C4-2B (cell line): ENCODE results near the gene DNAJC27.

ENCODE experiments used
- H3K27ac ChIP-seq: fragments of 450-650 bp; 2 replicates; pipeline ENCODE4 v1.5.1; 2017
- ZFX ChIP-seq: fragments of 450-650 bp; IDR thresholded peaks from 2 replicates; pipeline ENCODE4 v1.6.1; 2017
- TF ChIP-seq, protein P1 (sequence below): fragments of 450-650 bp; conservative IDR thresholded peaks from 2 replicates; pipeline ENCODE4 v1.5.1; 2017; ENCODE audit warnings: mild to moderate bottlenecking

Gene DNAJC27

DNA sequence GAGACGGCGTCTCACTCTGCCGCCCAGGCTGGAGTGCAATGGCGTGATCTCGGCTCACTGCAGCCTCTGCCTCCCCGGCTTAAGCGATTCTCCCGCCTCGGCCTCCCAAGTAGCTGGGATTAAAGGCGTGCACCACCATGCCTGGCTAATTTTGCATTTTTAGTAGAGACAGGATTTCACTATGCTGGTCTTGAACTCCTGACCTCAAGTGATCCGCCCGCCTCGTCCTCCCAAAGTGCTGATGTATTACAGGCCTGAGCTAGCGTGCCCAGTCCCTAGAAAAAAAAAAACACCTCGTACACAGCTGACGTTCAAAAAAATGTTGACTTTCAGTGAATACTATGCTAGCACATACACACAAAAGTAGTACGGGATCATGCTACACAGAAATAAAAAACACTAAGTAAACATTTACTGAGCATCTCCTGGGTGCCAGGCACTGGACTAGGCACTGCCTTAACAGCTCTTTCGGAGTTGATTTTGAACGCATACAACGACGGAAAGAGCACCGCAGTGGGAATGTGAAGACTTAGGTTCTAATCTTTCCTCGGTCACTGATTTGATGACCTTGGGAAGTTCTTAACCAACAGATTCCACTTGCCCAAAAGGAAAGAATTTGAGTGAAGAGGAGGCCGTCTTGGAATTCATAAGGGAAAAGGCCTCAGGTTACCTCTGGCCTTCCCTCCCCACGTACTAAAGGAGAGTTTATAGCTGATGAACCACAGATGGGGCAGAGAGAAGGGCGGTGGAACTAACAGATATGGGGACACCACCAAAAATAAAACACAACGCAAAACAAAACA is 1.1 kb downstream of the DNAJC27 start:
- H3K27ac ChIP-seq: peak overlapping the region; percentile 88
- TF ChIP-seq, protein P1, sequence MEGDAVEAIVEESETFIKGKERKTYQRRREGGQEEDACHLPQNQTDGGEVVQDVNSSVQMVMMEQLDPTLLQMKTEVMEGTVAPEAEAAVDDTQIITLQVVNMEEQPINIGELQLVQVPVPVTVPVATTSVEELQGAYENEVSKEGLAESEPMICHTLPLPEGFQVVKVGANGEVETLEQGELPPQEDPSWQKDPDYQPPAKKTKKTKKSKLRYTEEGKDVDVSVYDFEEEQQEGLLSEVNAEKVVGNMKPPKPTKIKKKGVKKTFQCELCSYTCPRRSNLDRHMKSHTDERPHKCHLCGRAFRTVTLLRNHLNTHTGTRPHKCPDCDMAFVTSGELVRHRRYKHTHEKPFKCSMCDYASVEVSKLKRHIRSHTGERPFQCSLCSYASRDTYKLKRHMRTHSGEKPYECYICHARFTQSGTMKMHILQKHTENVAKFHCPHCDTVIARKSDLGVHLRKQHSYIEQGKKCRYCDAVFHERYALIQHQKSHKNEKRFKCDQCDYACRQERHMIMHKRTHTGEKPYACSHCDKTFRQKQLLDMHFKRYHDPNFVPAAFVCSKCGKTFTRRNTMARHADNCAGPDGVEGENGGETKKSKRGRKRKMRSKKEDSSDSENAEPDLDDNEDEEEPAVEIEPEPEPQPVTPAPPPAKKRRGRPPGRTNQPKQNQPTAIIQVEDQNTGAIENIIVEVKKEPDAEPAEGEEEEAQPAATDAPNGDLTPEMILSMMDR: no peak
- no peak for TF ChIP-seq ZFX

DNA sequence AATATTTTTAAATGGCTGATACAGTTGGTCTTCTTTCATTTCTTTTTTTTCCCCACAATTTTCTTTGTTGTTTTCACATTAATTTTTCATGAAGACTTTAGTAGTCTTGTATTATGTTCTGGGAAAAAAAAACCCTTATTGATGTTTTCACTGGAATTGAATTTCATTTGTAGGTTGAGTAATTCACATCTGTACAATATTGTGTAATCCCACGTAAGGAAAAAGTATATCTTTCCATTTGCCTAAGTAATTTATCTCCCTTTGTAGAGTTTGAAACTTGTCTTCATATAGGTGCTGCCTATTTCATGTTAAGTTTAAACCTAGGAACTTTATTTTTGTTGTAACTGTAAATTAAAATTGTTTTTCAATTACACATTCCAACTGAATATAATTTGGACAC is 2.0 kb downstream of the DNAJC27 start:
- no peak for TF ChIP-seq ZFX
- TF ChIP-seq, protein P1: no peak

DNA sequence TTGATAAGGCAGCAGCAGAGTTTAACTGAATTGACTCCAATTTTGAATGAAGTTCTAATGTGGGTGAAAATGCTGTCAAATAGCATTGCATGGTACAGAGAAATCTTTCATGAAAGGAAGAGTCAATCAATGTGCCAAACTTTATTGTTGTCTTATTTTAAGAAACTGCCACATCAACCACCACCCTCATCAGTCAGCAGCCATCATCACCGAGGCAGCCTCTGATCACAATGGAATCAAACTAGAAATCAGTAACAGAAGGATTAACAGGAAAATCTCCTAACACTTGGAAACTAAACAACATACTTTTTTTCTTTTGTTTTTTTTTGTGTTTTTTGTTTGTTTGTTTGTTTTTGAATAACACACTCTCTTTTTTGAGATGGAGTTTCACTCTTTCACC is 9.9 kb downstream of the DNAJC27 start:
- TF ChIP-seq, protein P1: no peak
- TF ChIP-seq ZFX: no peak
- H3K27ac ChIP-seq: no peak overlapping the region

More for the DNA sequence above, 2.0 kb downstream of the DNAJC27 start:
- H3K27ac ChIP-seq: no peak overlapping the region

DNA sequence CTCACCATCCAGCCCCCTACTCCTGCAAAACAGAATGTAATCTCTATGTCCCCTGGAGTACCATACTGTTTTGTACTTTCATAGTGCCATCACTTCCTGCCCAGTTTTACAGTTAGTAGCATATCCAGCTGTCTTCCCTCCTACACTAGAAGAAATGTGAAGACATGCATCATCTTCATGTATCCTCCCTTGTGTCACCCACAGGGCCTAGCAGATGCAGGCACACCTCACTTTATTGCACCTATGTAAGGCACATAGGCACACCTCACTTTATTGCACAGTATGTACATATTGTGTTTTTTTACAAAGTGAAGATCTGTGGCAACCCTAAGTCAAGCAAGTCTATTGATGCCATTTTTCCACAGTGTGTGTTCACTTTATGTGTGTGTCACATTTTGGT is 12.0 kb downstream of the DNAJC27 start:
- H3K27ac ChIP-seq: no peak overlapping the region
- no peak for TF ChIP-seq ZFX
- TF ChIP-seq, protein P1: no peak

DNA sequence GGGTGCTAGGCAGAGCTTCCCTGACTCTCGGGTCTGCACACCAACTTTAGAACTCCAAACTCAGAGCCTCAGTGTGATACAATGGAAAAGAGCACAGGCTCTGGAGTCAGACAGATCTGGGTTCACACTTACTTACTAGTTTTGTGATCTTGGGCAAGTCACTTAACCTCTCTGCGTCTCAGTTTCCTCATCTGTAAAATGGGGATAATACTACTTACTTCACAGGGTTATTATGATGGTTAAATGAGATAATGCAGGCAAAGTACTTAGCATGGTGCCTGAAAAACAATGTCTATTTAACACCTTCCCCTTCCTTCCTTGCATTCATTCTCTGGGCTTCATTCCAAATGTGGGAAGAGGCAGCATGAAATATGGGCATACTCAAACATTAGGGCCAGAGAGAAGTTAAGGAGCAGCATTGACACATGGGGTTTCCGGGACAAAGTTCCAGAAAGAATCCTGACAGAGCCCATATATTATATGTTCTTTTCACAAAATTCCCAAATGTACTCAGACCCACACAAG is 13.3 kb downstream of the DNAJC27 start:
- H3K27ac ChIP-seq: no peak overlapping the region
- TF ChIP-seq, protein P1: no peak
- TF ChIP-seq ZFX: no peak

DNA sequence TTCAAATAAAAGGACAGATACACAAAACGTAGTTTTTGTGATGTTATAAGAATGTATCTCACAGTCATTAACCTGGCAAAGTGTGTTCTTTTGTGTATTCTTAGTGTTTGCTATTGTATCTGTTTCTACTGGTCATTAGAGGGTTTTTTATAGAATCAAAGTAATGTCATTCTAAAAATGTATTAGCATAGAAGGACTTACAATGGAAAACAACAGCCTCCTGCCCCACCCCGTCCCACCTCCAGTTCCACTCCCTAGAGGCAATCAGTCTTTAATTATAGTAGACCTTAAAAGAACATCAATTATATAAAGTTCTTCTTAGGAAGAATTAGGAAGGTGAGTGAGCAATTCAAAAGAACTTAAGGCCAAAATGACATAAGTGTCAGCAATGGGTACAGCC is 13.8 kb downstream of the DNAJC27 start:
- H3K27ac ChIP-seq: no peak overlapping the region
- no peak for TF ChIP-seq ZFX
- TF ChIP-seq, protein P1: no peak

DNA sequence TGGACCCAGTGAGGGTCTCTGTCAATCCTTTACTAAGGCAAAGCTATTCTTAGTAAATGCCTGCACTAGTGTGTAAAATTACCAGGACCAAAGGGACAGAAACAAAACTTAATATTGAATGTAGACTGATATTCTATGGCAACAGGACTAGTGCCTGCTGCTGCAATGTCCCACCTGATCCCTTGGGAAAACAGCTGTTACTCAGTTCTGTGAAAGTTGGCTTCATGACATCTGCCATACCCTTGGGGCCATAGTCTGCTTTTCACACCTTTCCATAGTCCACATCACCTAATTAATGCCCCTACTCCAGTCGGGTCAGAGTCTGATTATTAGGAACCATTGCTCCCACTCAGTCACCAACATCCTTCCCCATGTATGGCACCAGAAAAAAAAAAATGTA is 14.5 kb downstream of the DNAJC27 start:
- no peak overlapping the region for H3K27ac ChIP-seq
- TF ChIP-seq ZFX: no peak
- TF ChIP-seq, protein P1: no peak
